NCI-H2227 (cell line): ENCODE results near the gene AGAP2.
"Not testable (repeated sequence)": the region's sequence is repeated elsewhere in the genome, so short reads cannot be mapped to it uniquely, and the experiment has no call there.

Experiments used
- DNase-seq: peaks from one replicate; lab custom pipeline; 2025; ENCODE audit not compliant: unreplicated experiment; lab: John Stamatoyannopoulos, UW

AGAP2 gene

GRCh38 chr12:57724003-57724935 lies 14.3 kb downstream of the AGAP2 start:
- DNase-seq = no peak

- no peak for DNase-seq
These were observed 14.9 kb downstream of the AGAP2 start for GRCh38 chr12:57723630-57723962.

- no peak for DNase-seq
These were observed 15.6 kb downstream of the AGAP2 start for GRCh38 chr12:57722716-57723629.

- DNase-seq = not testable (repeated sequence)
These were observed 16.5 kb downstream of the AGAP2 start for GRCh38 chr12:57721846-57722608.

- DNase-seq = no peak
These were observed 17.6 kb downstream of the AGAP2 start for GRCh38 chr12:57720606-57721595.

GRCh38 chr12:57719777-57720605 lies 18.6 kb downstream of the AGAP2 start:
- no peak for DNase-seq

- no peak for DNase-seq
These were observed 19.7 kb downstream of the AGAP2 start for GRCh38 chr12:57718641-57719528.

- no peak for DNase-seq
These were observed 20.5 kb downstream of the AGAP2 start for GRCh38 chr12:57717846-57718640.

GRCh38 chr12:57717131-57717530 lies 21.4 kb downstream of the AGAP2 start:
- no peak for DNase-seq

- DNase-seq = no peak
These were observed 22.2 kb downstream of the AGAP2 start for GRCh38 chr12:57716305-57716704.

GRCh38 chr12:57715786-57716185 lies 22.8 kb downstream of the AGAP2 start:
- DNase-seq = no peak

- not testable (repeated sequence) for DNase-seq
These were observed 23.4 kb downstream of the AGAP2 start for GRCh38 chr12:57715036-57715748.

GRCh38 chr12:57713209-57713608 lies 25.3 kb downstream of the AGAP2 start:
- no peak for DNase-seq

GRCh38 chr12:57712701-57713100 lies 25.8 kb downstream of the AGAP2 start:
- no peak for DNase-seq

- no peak for DNase-seq
These were observed 30.2 kb downstream of the AGAP2 start for GRCh38 chr12:57708296-57708695.

- DNase-seq = no peak
These were observed 31.3 kb downstream of the AGAP2 start for GRCh38 chr12:57707250-57707649.

GRCh38 chr12:57700317-57700716 lies 38.2 kb downstream of the AGAP2 start:
- no peak for DNase-seq
